K562 (cell line): ENCODE measurements around the gene NSMF. TPM values are rescaled to one million over a fixed set of nuclear protein-coding genes. Genes with fewer than 3 reads are reported as not detected.

Source experiments
- BRD9 ChIP-seq: fragments of 450-650 bp; IDR thresholded peaks from 2 replicates; pipeline ENCODE4 v1.6.1; 2018; ENCODE audit warnings: low read depth; ENCODE audit not compliant: partially characterized antibody
- DDX20 ChIP-seq: fragments of 450-650 bp; IDR thresholded peaks from 2 replicates; pipeline ENCODE4 v1.6.1; 2016; ENCODE audit warnings: missing genetic modification characterization, low read depth, mild to moderate bottlenecking, missing compliant biosample characterization, moderate library complexity
- GATAD2B ChIP-seq: fragments of 450-650 bp; IDR thresholded peaks from 2 replicates; pipeline ENCODE4 v1.6.1; 2017; ENCODE audit warnings: mild to moderate bottlenecking, borderline replicate concordance
- JUND ChIP-seq, 2 experiments: IDR thresholded peaks; 2 replicates in 1 of 2; 3 replicates in 1 of 2; pipeline ENCODE4 v1.6.1; 2011; ENCODE audit warnings: borderline replicate concordance in 2 of 2, low read depth in 2 of 2, low read length in 2 of 2, improper control_type of control experiment in 1 of 2, missing biosample characterization in 1 of 2, missing genetic modification characterization in 1 of 2, missing genetic modification reagents in 1 of 2
- MAZ ChIP-seq, 2 experiments: fragments of 450-650 bp in 1 of 2; sonication (generic) in 1 of 2; formaldehyde crosslinking; IDR thresholded peaks in 1 of 2; conservative IDR thresholded peaks in 1 of 2; 2 replicates each; pipeline versions ENCODE4 v1.4.0 to v1.5.0; 2020; ENCODE audit warnings: mild to moderate bottlenecking in 1 of 2, missing genetic modification reagents in 1 of 2
- NRF1 ChIP-seq, 2 experiments: fragments of 450-650 bp; IDR thresholded peaks in 1 of 2; conservative IDR thresholded peaks in 1 of 2; 2 replicates each; pipeline ENCODE4 v1.6.1; 2014; ENCODE audit warnings: mild to moderate bottlenecking in 2 of 2
- PHF8 ChIP-seq: fragments of 200-600 bp; sonication (generic); IDR thresholded peaks from 2 replicates; pipeline ENCODE4 v1.6.1; 2012; ENCODE audit warnings: mixed run types, mild to moderate bottlenecking, inconsistent platforms, low read length, moderate library complexity, borderline replicate concordance
- SNAPC5 ChIP-seq: fragments of 250-450 bp; sonication (Bioruptor Pico); IDR thresholded peaks from 2 replicates; pipeline ENCODE4 v1.8.0; 2021; ENCODE audit warnings: moderate library complexity, mild to moderate bottlenecking, inconsistent platforms
- TAF7 ChIP-seq: fragments of 450-650 bp; IDR thresholded peaks from 2 replicates; pipeline ENCODE4 v1.6.1; 2016; ENCODE audit warnings: missing genetic modification characterization, missing compliant biosample characterization
- USF1 ChIP-seq: sonication (generic); formaldehyde crosslinking; IDR thresholded peaks from 2 replicates; pipeline ENCODE4 v1.9.0; 2022; ENCODE audit warnings: mild to moderate bottlenecking, missing genetic modification reagents
- ZNF134 ChIP-seq: fragments of 250-450 bp; sonication (Bioruptor Pico); conservative IDR thresholded peaks from 2 replicates; pipeline ENCODE4 v1.4.0; 2020
- ZNF347 ChIP-seq: fragments of 450-650 bp; formaldehyde crosslinking; IDR thresholded peaks from 2 replicates; pipeline ENCODE4 v1.4.0; 2020; ENCODE audit warnings: low read depth, mild to moderate bottlenecking, moderate library complexity
- ZNF830 ChIP-seq: fragments of 250-450 bp; sonication (Bioruptor Pico); IDR thresholded peaks from 2 replicates; pipeline ENCODE4 v1.5.0; 2021; ENCODE audit warnings: mild to moderate bottlenecking
- polyA plus RNA-seq, 8 experiments: library from polyadenylated mRNA; depleted of rRNA in 4 of 8; stranded (reverse) in 5 of 8; unstranded in 3 of 8; fragments of >200 nt; fragmentation: Nextera tagmentation in 2 of 8; fragmentation: Illumina TruSeq in 1 of 8; extraction: Ambion mirVana in 2 of 8; extraction: Trizol in 1 of 8; gene quantifications; 2 replicates each; pipeline versions ENCODE4 v1.2.1 to v1.2.3, GENCODE V29; 2011 to 2014; ENCODE audit warnings: inconsistent platforms in 1 of 8, missing spikeins in 1 of 8
- total RNA-seq, 7 experiments: library from RNA; depleted of rRNA in 6 of 7; stranded (reverse); fragments of >200 nt in 6 of 7; fragmentation: Illumina TruSeq in 2 of 7; extraction: Trizol in 2 of 7; gene quantifications; 2 replicates each; pipeline versions ENCODE4 v1.2.1 to v1.2.3, GENCODE V29; 2011 to 2021; ENCODE audit warnings: low replicate concordance in 1 of 7
- TF ChIP-seq, protein P1 (sequence below), 2 experiments: fragments of 450-650 bp; formaldehyde crosslinking in 1 of 2; IDR thresholded peaks; 2 replicates each; pipeline versions ENCODE4 v1.4.0 to v1.6.1; 2014 to 2020; ENCODE audit warnings: mild to moderate bottlenecking in 2 of 2, borderline replicate concordance in 1 of 2, low read depth in 1 of 2
- TF ChIP-seq, protein P2 (sequence below): sonication (generic); formaldehyde crosslinking; IDR thresholded peaks from 2 replicates; pipeline ENCODE4 v1.8.1; 2023; ENCODE audit warnings: mild to moderate bottlenecking, missing genetic modification reagents

Gene NSMF
- total and polyA plus RNA-seq, 9 of the 15 experiments (the other 6 are each of a cell fraction or from before 2014, with no cell fraction given): 0.20 to 82.7 (median 29.3) TPM

GRCh38 chr9:137459152-137459600, at the start of gene NSMF (continued):
- TF ChIP-seq, protein P1, sequence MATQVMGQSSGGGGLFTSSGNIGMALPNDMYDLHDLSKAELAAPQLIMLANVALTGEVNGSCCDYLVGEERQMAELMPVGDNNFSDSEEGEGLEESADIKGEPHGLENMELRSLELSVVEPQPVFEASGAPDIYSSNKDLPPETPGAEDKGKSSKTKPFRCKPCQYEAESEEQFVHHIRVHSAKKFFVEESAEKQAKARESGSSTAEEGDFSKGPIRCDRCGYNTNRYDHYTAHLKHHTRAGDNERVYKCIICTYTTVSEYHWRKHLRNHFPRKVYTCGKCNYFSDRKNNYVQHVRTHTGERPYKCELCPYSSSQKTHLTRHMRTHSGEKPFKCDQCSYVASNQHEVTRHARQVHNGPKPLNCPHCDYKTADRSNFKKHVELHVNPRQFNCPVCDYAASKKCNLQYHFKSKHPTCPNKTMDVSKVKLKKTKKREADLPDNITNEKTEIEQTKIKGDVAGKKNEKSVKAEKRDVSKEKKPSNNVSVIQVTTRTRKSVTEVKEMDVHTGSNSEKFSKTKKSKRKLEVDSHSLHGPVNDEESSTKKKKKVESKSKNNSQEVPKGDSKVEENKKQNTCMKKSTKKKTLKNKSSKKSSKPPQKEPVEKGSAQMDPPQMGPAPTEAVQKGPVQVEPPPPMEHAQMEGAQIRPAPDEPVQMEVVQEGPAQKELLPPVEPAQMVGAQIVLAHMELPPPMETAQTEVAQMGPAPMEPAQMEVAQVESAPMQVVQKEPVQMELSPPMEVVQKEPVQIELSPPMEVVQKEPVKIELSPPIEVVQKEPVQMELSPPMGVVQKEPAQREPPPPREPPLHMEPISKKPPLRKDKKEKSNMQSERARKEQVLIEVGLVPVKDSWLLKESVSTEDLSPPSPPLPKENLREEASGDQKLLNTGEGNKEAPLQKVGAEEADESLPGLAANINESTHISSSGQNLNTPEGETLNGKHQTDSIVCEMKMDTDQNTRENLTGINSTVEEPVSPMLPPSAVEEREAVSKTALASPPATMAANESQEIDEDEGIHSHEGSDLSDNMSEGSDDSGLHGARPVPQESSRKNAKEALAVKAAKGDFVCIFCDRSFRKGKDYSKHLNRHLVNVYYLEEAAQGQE (IDR thresholded peaks at IDR 0.05; ENCODE audit: borderline replicate concordance): no peak
- TF ChIP-seq, protein P1 (CRISPR knock-in tag; IDR thresholded peaks at IDR 0.05; ENCODE audit: low read depth): 0 out of 2 replicates have a peak, but pooled peaks have one; percentile 17
- TF ChIP-seq GATAD2B: 0 out of 2 replicates have a peak, but pooled peaks have one; percentile 56
- TF ChIP-seq, protein P2, sequence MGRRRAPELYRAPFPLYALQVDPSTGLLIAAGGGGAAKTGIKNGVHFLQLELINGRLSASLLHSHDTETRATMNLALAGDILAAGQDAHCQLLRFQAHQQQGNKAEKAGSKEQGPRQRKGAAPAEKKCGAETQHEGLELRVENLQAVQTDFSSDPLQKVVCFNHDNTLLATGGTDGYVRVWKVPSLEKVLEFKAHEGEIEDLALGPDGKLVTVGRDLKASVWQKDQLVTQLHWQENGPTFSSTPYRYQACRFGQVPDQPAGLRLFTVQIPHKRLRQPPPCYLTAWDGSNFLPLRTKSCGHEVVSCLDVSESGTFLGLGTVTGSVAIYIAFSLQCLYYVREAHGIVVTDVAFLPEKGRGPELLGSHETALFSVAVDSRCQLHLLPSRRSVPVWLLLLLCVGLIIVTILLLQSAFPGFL (CRISPR knock-in tag): no peak
- no peak for TF ChIP-seq ZNF134
- no peak for TF ChIP-seq SNAPC5
- no peak for TF ChIP-seq ZNF830
- TF ChIP-seq PHF8: peak; percentile 74; the same call in 1 of the 2 replicates
- no peak for TF ChIP-seq ZNF347
- TF ChIP-seq JUND (IDR thresholded peaks at IDR 0.05; ENCODE audit: borderline replicate concordance, low read depth, low read length): peak; percentile 70
- no peak; the same call in 2 of the 3 replicates for TF ChIP-seq JUND (tag; IDR thresholded peaks at IDR 0.05; ENCODE audit: borderline replicate concordance, low read depth, low read length)
- no peak for TF ChIP-seq DDX20 (tag)
- TF ChIP-seq USF1 (CRISPR knock-in tag): peak; percentile 72
- TF ChIP-seq NRF1 (conservative IDR thresholded peaks at IDR 0.05 in 1 of 2, IDR thresholded peaks at IDR 0.05 in 1 of 2): peak in 1 of 2 experiments; percentile 26; a peak in 2 of 4 replicates
- peak in 1 of 2 experiments; percentile 21; a peak in 1 of 4 replicates for TF ChIP-seq MAZ (CRISPR knock-in tag; conservative IDR thresholded peaks at IDR 0.05 in 1 of 2, IDR thresholded peaks at IDR 0.05 in 1 of 2)
- no peak for TF ChIP-seq BRD9
- no peak for TF ChIP-seq TAF7 (tag)
